Osteoblast (primary cell): ENCODE results near the gene CHPF. TPM values are rescaled to one million over a fixed set of nuclear protein-coding genes. Genes with fewer than 3 reads are reported as not detected.

Source experiments
- DNase-seq: peaks from one replicate; pipeline ENCODE4 v3.0.0; 2011; ENCODE audit warnings: low spot score, mixed read lengths; ENCODE audit not compliant: insufficient read length; ENCODE audit errors: missing footprints
- H2AFZ ChIP-seq: 2 replicates; pipeline ENCODE4 v1.6.0; 2011; ENCODE audit warnings: mild to moderate bottlenecking, low read length
- H3K27ac ChIP-seq: 2 replicates; pipeline ENCODE4 v1.5.1; 2011; ENCODE audit warnings: mild to moderate bottlenecking, low read depth, low read length, moderate library complexity
- H3K27me3 ChIP-seq: 2 replicates; pipeline ENCODE4 v1.6.0; 2012; ENCODE audit warnings: mild to moderate bottlenecking, control low read depth, inconsistent platforms, low read length, moderate library complexity; ENCODE audit not compliant: insufficient read depth
- H3K36me3 ChIP-seq: 2 replicates; pipeline ENCODE4 v1.5.1; 2011; ENCODE audit warnings: mild to moderate bottlenecking, low read length, control low read depth, moderate library complexity; ENCODE audit not compliant: insufficient read depth
- H3K4me1 ChIP-seq: 2 replicates; pipeline ENCODE4 v1.5.1; 2011; ENCODE audit warnings: mild to moderate bottlenecking, low read length, control low read depth, moderate library complexity; ENCODE audit not compliant: insufficient read depth
- H3K4me2 ChIP-seq: 2 replicates; pipeline ENCODE4 v1.6.0; 2011; ENCODE audit warnings: mild to moderate bottlenecking, low read length; ENCODE audit not compliant: insufficient read depth
- H3K4me3 ChIP-seq: fragments of 200-600 bp; sonication (generic); 3 replicates; pipeline ENCODE4 v1.5.1; 2012; ENCODE audit warnings: mild to moderate bottlenecking, low read length, inconsistent platforms; ENCODE audit not compliant: insufficient read depth
- H3K79me2 ChIP-seq: 2 replicates; pipeline ENCODE4 v1.6.0; 2012; ENCODE audit warnings: mild to moderate bottlenecking, low read length, control low read depth, inconsistent platforms; ENCODE audit not compliant: insufficient read depth
- H3K9me3 ChIP-seq: 2 replicates; pipeline ENCODE4 v1.5.1; 2011; ENCODE audit warnings: low read depth, low read length, control low read depth
- H4K20me1 ChIP-seq: 2 replicates; pipeline ENCODE4 v1.6.0; 2012; ENCODE audit warnings: mild to moderate bottlenecking, low read length, control low read depth; ENCODE audit not compliant: insufficient read depth
- CTCF ChIP-seq: IDR thresholded peaks from 2 replicates; pipeline ENCODE4 v1.5.1; 2011; ENCODE audit warnings: mild to moderate bottlenecking, low read depth, low read length, moderate library complexity; ENCODE audit errors: extremely low read depth
- total RNA-seq: library from RNA; depleted of rRNA; stranded (reverse); fragments of >200 nt; gene quantifications from 2 replicates; pipeline ENCODE4 v1.2.3, GENCODE V29; 2012

Gene CHPF
- total RNA-seq, 1 donor = 192 TPM

DNA sequence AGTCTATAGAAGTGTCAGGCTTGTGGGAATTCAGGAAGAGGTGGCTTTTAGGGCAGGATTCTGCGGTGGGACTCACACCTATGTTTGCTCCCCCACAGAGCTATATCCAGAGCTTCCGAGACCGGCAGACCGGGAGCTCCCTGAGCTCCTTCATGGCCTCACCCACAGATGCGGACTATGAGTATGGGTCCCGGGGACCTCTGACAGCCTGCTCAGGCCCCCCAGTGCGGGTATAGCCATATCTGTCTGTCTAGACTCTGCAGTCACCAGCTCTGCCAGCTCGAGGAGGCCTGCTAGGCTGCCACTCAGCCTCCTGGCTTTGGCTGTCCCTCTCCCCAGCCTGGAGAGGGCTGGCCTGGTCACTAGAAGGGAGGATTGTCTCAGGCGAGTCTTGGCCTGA lies 6.0 kb upstream of the CHPF start:
- Histone ChIP-seq H3K4me2 (no peak overlapping the region), H3K36me3 (no peaks in the 10 kb centered on the region), H2AFZ (no peak overlapping the region), H3K27me3 (peaks cover 2% of the 10 kb centered on the region), H3K27ac (no peak overlapping the region), H3K4me3 (no peak overlapping the region), H3K9me3 (no peaks in the 10 kb centered on the region), H3K79me2 (no peaks in the 10 kb centered on the region), H4K20me1 (peaks cover 3% of the 10 kb centered on the region), H3K4me1 (peaks cover 13% of the 10 kb centered on the region)
- no peak for DNase-seq
- TF ChIP-seq CTCF = no peak

- Histone ChIP-seq H3K4me1 (peaks cover 16% of the 10 kb centered on the region), H3K27ac (no peak overlapping the region), H3K36me3 (no peaks in the 10 kb centered on the region), H2AFZ (no peak overlapping the region), H3K9me3 (no peaks in the 10 kb centered on the region), H3K4me2 (no peak overlapping the region), H3K27me3 (peaks cover 2% of the 10 kb centered on the region), H3K4me3 (no peak overlapping the region), H4K20me1 (peaks cover 8% of the 10 kb centered on the region), H3K79me2 (no peaks in the 10 kb centered on the region)
- no peak for TF ChIP-seq CTCF
- no peak for DNase-seq
Observed at GRCh38 chr2:219548990-219549389, 5.4 kb upstream of the CHPF start.

DNA sequence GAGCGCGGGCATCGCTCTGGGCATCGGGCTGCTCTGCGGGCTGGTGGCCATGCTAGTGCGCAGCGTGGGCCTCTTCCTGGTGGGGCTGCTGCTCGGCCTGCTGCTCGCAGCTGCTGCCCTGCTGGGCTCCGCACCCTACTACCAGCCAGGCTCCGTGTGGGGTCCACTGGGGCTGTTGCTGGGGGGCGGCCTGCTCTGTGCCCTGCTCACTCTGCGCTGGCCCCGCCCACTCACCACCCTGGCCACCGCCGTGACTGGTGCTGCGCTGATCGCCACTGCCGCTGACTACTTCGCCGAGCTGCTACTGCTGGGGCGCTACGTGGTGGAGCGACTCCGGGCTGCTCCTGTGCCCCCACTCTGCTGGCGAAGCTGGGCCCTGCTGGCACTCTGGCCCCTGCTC lies 4.0 kb upstream of the CHPF start:
- no peak for DNase-seq
- H3K36me3 ChIP-seq = no peaks in the 10 kb centered on the region
- no peak overlapping the region for H3K27ac ChIP-seq
- H3K79me2 ChIP-seq = peaks cover 1% of the 10 kb centered on the region
- peaks cover 12% of the 10 kb centered on the region for H3K4me1 ChIP-seq
- no peaks in the 10 kb centered on the region for H3K27me3 ChIP-seq
- no peak overlapping the region for H3K4me2 ChIP-seq
- TF ChIP-seq CTCF = no peak
- peaks cover 9% of the 10 kb centered on the region for H4K20me1 ChIP-seq
- H3K9me3 ChIP-seq = no peaks in the 10 kb centered on the region
- H2AFZ ChIP-seq = no peak overlapping the region
- H3K4me3 ChIP-seq = no peak overlapping the region

DNA sequence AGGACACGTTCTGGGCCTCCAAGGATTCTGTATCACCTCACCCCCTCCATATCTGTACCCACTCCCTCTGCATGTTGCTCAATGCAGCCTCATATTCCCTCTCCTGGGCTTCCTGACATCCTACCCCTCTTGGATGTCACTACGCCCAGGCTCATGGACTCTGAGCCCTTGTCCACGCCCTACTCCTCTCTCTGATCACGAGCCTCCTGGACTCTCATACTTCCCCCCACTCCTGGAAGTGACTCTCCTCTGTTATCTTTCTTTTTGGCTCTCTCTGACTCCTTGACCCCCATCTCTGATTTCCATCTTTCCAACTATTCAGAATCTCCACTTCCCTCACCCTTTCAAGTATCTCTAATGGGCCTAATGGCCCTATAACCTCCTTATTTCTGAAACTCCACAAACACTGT lies 2.3 kb upstream of the CHPF start:
- Histone ChIP-seq H4K20me1 (peaks cover 23% of the 10 kb centered on the region), H3K9me3 (no peaks in the 10 kb centered on the region), H3K4me2 (no peak overlapping the region), H3K4me3 (no peak overlapping the region), H2AFZ (no peak overlapping the region), H3K4me1 (peaks cover 14% of the 10 kb centered on the region), H3K36me3 (peaks cover 6% of the 10 kb centered on the region), H3K27ac (no peak overlapping the region), H3K27me3 (no peaks in the 10 kb centered on the region), H3K79me2 (peaks cover 18% of the 10 kb centered on the region)
- TF ChIP-seq CTCF = no peak
- no peak for DNase-seq
